ENCODE results near the gene PEX5L. TPM values are rescaled to one million over a fixed set of nuclear protein-coding genes. Genes with fewer than 3 reads are reported as not detected.

The PEX5L gene
- total RNA-seq, 1 donor from 2014 or later = 0.15 TPM

- DNase-seq (ENCODE audit: low read depth) = no peak
Measured at GRCh38 chr3:179955809-179956208, 80.9 kb downstream of the PEX5L start.

- no peak for DNase-seq (ENCODE audit: low read depth)
Measured at GRCh38 chr3:179955286-179955685, 81.5 kb downstream of the PEX5L start.

- peak; percentile 11 for DNase-seq (ENCODE audit: low read depth)
Measured at GRCh38 chr3:179953993-179954870, 82.5 kb downstream of the PEX5L start.

- no peak for DNase-seq (ENCODE audit: low read depth)
Measured at GRCh38 chr3:179950840-179951239, 85.9 kb downstream of the PEX5L start.

- no peak for DNase-seq (ENCODE audit: low read depth)
Measured at GRCh38 chr3:179949869-179950268, 86.9 kb downstream of the PEX5L start.

GRCh38 chr3:179949412-179949811 lies 87.3 kb downstream of the PEX5L start:
- DNase-seq (ENCODE audit: low read depth) = no peak

- DNase-seq (ENCODE audit: low read depth) = no peak
Measured at GRCh38 chr3:179948740-179949139, 88.0 kb downstream of the PEX5L start.

GRCh38 chr3:179945569-179945968 lies 91.2 kb downstream of the PEX5L start:
- DNase-seq (ENCODE audit: low read depth) = no peak

GRCh38 chr3:179943117-179943880 lies 93.4 kb downstream of the PEX5L start:
- DNase-seq (ENCODE audit: low read depth) = no peak

- no peak for DNase-seq (ENCODE audit: low read depth)
Measured at GRCh38 chr3:179942553-179943075, 94.1 kb downstream of the PEX5L start.

GRCh38 chr3:179935710-179936109 lies 101.0 kb downstream of the PEX5L start:
- no peak for DNase-seq (ENCODE audit: low read depth)

- no peak for DNase-seq (ENCODE audit: low read depth)
Measured at GRCh38 chr3:179933914-179934313, 102.8 kb downstream of the PEX5L start.

GRCh38 chr3:179933080-179933479 lies 103.7 kb downstream of the PEX5L start:
- DNase-seq (ENCODE audit: low read depth) = no peak

GRCh38 chr3:179932674-179933073 lies 104.1 kb downstream of the PEX5L start:
- DNase-seq (ENCODE audit: low read depth) = no peak

GRCh38 chr3:179929091-179929529 lies 107.6 kb downstream of the PEX5L start:
- DNase-seq (ENCODE audit: low read depth) = peak; percentile 58

GRCh38 chr3:179927191-179927590 lies 109.5 kb downstream of the PEX5L start:
- no peak for DNase-seq (ENCODE audit: low read depth)

GRCh38 chr3:179921951-179922350 lies 114.8 kb downstream of the PEX5L start:
- DNase-seq (ENCODE audit: low read depth) = no peak

GRCh38 chr3:179921500-179921899 lies 115.2 kb downstream of the PEX5L start:
- DNase-seq (ENCODE audit: low read depth) = no peak

- no peak for DNase-seq (ENCODE audit: low read depth)
Measured at GRCh38 chr3:179907784-179908482, 128.8 kb downstream of the PEX5L start.

GRCh38 chr3:179902061-179902460 lies 134.7 kb downstream of the PEX5L start:
- DNase-seq (ENCODE audit: low read depth) = no peak

GRCh38 chr3:179898024-179898423 lies 138.7 kb downstream of the PEX5L start:
- peak; percentile 11 for DNase-seq (ENCODE audit: low read depth)

GRCh38 chr3:179897231-179897630 lies 139.5 kb downstream of the PEX5L start:
- DNase-seq (ENCODE audit: low read depth) = no peak

Data from renal cortical epithelial cell (primary cell).